GM21423 (cell line): ENCODE data around the gene LRRC3.
"Not testable (repeated sequence)": the region's sequence is repeated elsewhere in the genome, so short reads cannot be mapped to it uniquely, and the experiment has no call there.

Experiments used
- ATAC-seq: cut with Tn5 transposase; IDR thresholded peaks from one replicate; pipeline ENCODE4 v1.9.1; 2021; ENCODE audit warnings: mild to moderate bottlenecking, moderate library complexity; ENCODE audit not compliant: unreplicated experiment

LRRC3 gene

DNA sequence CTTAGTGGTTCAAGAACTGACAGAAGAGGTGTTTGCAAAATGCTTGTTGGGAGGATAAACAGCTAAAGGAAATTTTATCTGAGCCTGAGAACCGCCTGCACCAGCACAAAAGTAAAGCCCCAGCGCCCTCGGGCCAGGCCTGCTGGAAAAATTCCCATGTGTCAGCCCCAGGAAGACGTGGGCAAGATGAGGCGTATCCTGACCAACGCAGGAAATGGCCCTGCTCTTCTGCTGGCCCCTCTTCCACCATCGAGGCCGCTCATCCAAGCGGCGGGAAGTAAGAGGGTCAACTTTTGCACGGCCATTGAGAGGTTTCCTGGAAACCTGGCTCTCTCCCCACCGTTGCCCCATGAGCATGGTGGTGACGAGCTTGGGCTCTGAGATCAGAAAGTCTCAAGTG, 39.6 kb downstream of the LRRC3 start:
- ATAC-seq = no peak

GRCh38 chr21:44495611-44496563, 40.6 kb downstream of the LRRC3 start:
- ATAC-seq = no peak

GRCh38 chr21:44496564-44497550, 41.5 kb downstream of the LRRC3 start:
- ATAC-seq = no peak

DNA sequence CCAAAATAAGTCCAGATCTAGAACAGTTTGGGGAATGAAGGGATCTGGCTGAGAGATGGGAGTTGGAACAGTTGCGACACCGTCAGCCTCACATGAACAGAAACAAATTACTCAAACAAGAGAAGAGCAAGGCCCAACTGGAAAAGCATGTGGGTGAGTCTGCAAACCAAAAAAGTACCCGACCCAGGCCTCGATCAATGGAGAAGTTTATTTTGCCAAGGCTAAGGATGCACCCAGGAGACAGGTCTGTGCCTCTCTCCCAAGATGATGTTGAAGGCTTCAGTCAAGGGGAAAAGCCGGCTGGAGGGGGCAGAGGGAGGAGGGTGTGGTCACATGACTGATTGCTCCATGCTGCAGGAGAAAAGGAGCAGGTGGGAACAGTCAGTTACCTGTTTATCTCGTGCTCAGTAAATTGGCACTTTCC, 42.4 kb downstream of the LRRC3 start:
- ATAC-seq = no peak

DNA sequence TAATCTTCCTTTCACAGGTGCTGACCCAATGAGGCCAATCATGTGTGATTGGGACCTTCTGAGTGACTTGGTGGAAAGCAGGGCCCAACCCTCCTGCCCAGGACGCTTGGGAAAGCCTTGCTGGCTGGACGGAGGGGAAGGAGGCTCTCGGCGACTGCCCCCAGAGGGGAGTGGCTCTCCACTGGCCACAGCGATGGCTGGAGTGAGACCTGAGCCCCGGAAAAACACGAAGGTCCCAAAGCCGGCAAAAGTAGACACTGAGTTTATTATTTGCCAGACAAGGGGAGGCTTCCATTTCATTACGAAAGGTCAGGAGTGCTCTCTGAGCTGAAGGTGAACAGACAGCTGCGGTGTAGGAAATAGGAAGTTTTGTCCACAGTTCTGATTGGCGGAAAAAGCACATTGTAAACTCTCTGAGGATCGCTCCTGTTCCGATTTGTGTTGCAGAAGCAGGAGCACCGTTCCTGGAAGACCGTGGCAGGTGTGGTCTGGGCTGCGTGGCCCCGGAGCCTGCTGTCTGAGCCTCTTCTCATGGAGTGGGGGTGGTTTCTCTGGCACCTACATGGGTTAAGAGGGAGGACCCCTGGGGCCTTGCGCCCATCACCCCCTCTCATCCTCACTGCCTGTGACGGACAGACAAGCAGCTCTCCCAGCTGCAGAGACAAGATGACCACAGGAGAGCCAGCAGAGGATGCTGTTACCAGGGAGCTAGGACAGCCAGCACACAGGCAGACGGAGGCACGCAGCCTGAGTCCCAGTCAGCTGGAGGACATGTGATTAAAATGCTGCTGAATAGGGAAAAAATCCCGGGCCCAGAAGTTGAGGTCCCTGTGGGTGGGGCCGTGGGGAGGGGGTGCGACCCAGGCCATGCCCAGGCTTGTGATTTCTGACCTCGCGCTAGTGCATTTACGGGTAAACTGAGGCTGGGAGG, 43.2 kb downstream of the LRRC3 start:
- no peak for ATAC-seq

GRCh38 chr21:44499211-44499560, 43.9 kb downstream of the LRRC3 start:
- ATAC-seq = no peak

- no peak for ATAC-seq
Observed at GRCh38 chr21:44499631-44500030, 44.3 kb downstream of the LRRC3 start.

GRCh38 chr21:44500111-44500510, 44.8 kb downstream of the LRRC3 start:
- ATAC-seq = no peak

DNA sequence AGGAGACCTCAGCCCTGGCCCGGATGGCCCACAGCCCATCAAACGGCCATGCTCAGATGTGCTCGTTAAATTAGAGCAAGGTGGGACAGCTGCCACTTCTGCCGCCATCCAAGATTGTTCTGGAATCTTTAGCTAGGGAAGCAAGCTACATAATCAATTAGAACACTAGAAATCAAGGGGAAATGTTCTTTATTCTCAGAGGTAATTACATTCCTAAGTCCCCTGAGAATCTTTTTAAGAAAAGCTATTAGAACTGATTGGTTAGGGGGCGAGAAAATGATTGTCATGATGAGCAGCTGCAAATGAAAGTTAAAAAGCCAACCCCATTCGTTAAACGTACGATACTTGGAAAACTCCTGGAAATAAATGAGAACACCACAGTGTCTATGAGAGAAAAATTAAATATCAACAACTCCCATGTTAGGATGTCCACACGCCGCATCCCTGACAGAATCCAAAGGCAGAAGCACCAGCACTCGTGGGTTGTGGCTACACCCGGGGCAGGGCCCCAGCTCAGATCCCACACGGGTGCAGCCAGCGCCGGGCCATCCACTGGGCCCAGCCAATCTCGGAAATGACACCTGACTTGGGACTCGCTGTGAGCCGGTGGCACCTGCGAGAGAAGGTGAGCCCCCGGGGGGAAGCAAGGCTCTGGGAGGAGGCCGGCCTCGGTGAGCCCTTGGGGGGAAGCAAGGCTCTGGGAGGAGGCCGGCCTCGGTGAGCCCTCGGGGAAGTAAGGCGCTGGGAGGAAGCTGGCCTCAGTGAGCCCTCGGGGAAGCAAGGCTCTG, 47.1 kb downstream of the LRRC3 start:
- no peak for ATAC-seq

GRCh38 chr21:44503006-44503889, 47.9 kb downstream of the LRRC3 start:
- not testable (repeated sequence) for ATAC-seq

DNA sequence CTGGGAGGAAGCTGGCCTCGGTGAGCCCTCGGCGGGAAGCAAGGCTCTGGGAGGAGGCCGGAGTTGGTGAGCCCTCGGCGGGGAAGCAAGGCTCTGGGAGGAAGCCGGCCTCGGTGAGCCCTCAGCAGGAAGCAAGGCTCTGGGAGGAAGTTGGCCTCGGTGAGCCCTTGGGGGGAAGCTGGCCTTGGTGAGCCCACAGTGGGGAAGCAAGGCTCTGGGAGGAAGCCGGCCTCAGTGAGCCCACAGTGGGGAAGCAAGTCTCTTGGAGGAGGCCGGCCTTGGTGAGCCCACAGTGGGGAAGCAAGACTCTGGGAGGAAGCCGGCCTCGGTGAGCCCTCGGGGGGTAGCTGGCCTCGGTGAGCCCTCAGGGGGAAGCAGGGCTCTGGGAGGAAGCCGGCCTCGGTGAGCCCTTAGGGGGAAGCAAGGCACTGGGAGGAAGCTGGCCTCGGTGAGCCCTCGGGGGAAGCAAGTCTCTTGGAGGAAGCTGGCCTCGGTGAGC, 48.6 kb downstream of the LRRC3 start:
- no peak for ATAC-seq

- ATAC-seq = no peak
Observed at GRCh38 chr21:44505673-44506278, 50.5 kb downstream of the LRRC3 start.

DNA sequence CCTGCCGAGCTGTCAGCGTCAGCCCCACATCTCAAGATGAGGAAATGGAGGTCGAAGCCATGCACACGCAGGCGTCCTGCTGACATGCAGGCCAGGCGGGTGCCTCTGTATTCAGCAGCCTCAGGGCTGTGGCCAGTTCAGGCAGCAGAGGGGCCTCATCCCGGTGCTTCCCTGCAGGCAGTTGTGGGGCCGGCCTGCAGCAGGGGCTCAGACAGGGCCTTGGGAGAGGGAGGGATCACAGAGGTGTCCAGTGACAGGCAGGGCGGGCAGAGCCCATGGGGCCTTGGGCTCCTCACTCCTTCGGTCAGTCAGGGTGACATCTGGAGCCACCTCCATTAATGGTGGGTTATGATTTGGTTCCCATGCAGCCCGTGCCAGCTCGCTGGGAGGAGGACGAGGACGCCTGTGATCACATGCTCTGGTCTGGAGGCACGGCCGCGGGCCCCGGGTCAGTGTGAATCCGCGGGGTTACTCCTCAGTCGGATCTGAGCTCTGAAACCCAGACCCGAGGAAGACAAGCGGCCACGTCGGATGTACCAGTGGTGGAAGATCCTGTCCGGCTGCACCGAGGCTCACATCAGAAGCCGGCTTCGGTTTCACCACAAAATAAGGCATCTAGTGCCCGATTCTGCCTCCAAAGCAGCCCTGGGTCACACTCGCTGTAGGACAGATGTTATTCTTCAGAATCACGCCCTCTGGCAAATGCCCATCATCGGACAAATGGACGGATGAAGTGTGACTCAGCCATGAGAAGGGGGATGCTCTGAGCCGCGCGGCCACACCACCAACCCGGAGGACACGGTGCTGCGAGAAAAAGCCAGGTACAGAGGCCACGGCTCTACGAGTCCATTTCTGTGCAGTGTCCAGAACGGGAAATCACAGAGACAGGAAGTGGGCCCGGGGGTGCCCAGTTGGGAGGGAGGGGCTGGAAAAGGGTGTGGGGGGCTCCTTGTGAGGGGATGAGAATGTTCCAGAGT, 51.3 kb downstream of the LRRC3 start:
- no peak for ATAC-seq

DNA sequence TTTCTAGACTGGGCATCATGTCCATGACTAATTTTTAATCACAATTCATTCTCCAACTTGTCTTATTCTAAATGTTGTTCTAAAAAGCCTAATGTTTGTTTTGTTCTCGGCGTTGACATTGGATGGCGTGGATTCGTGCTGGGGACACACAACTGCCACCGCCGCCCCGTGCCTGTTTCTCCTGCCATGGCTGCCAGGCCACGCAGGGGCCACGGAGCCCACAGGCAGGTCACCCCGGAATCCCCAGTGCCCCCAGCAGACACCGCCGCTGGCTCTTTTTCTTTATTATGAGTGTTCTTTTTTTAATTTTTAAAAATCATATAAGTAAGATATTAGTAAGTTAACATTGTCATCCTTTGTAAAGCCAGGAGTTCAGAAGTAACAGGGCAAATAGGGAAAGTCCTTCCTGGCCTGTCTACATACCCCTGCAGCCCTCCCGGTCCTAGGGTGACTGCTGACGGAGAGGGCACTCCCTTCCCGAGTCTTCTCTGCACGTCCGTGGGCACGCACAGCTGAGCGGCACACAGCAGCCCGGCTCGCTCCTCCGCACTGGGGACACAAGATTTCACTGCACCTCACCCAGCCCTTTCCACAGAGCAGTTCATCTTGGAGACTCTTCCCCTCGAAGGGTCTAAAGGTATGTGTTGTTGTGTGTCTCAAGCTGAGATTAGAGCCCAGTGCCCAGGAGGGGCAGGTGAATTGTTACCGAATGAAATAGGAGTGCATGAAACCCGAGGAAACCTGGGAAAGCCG, 52.5 kb downstream of the LRRC3 start:
- no peak for ATAC-seq

DNA sequence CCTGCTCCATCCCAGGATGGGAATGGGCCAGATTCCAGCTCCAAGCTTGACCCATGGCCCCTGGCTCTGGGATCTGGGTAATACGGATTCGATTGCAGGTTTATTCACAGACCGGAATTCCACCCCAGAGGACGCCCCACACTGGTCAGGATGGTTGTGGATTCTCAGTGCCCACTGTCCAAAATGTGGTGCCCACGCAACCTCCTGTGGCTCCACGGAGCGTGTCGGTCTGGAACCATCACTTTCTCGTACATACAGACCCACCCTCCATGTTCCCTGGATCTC, 53.1 kb downstream of the LRRC3 start:
- ATAC-seq = no peak

- no peak for ATAC-seq
Observed at GRCh38 chr21:44508711-44509445, 53.6 kb downstream of the LRRC3 start.
